HepG2 (cell line): ENCODE results near the gene ACSS1. TPM values are rescaled to one million over a fixed set of nuclear protein-coding genes. Genes with fewer than 3 reads are reported as not detected.

Source experiments
- ARNT2 ChIP-seq: sonication (generic); formaldehyde crosslinking; IDR thresholded peaks from 2 replicates; pipeline ENCODE4 v1.8.0; 2022; ENCODE audit warnings: mild to moderate bottlenecking, low read depth, missing genetic modification reagents, moderate library complexity
- CBX5 ChIP-seq: sonication (generic); formaldehyde crosslinking; IDR thresholded peaks from 2 replicates; pipeline ENCODE4 v1.4.0; 2020; ENCODE audit warnings: missing genetic modification reagents, borderline replicate concordance
- CEBPB ChIP-seq: IDR thresholded peaks from 2 replicates; pipeline ENCODE4 v1.6.1; 2011; ENCODE audit warnings: low read depth, low read length, improper control_type of control experiment, borderline replicate concordance
- CEBPG ChIP-seq: IDR thresholded peaks from 2 replicates; pipeline ENCODE4 v1.6.1; 2016
- GTF3A ChIP-seq: sonication (generic); formaldehyde crosslinking; conservative IDR thresholded peaks from 2 replicates; pipeline ENCODE4 v1.4.0; 2020; ENCODE audit warnings: mild to moderate bottlenecking, missing genetic modification reagents
- HMGA1 ChIP-seq: sonication (generic); formaldehyde crosslinking; conservative IDR thresholded peaks from 2 replicates; pipeline ENCODE4 v1.4.0; 2020; ENCODE audit warnings: missing genetic modification reagents
- HOXA3 ChIP-seq: sonication (generic); formaldehyde crosslinking; IDR thresholded peaks from 2 replicates; pipeline ENCODE4 v1.5.0; 2020; ENCODE audit warnings: missing genetic modification reagents
- KMT2A ChIP-seq: sonication (generic); formaldehyde crosslinking; IDR thresholded peaks from 2 replicates; pipeline ENCODE4 v1.4.0; 2020; ENCODE audit warnings: missing genetic modification reagents
- MTA1 ChIP-seq: sonication (generic); formaldehyde crosslinking; IDR thresholded peaks from 2 replicates; pipeline ENCODE4 v1.4.0; 2020; ENCODE audit warnings: missing genetic modification reagents, mild to moderate bottlenecking, borderline replicate concordance
- NR2F6 ChIP-seq, 2 experiments: IDR thresholded peaks; 2 replicates each; pipeline ENCODE4 v1.6.1; 2016; ENCODE audit warnings: antibody characterized with exemption in 1 of 2, mild to moderate bottlenecking in 1 of 2
- REXO4 ChIP-seq: sonication (generic); formaldehyde crosslinking; IDR thresholded peaks from 2 replicates; pipeline ENCODE4 v1.8.0; 2022; ENCODE audit warnings: missing genetic modification reagents, mild to moderate bottlenecking, borderline replicate concordance
- SP1 ChIP-seq, 2 experiments: fragments of 450-650 bp in 1 of 2; sonication (generic) in 1 of 2; formaldehyde crosslinking in 1 of 2; IDR thresholded peaks; 2 replicates each; pipeline versions ENCODE4 v1.4.0 to v1.6.1; 2016 to 2020; ENCODE audit warnings: missing genetic modification reagents in 1 of 2
- ZBTB20 ChIP-seq: sonication (generic); formaldehyde crosslinking; IDR thresholded peaks from 2 replicates; pipeline ENCODE4 v1.8.1; 2023; ENCODE audit warnings: missing genetic modification reagents, low read depth, mild to moderate bottlenecking, borderline replicate concordance
- ZNF136 ChIP-seq: sonication (generic); formaldehyde crosslinking; IDR thresholded peaks from 2 replicates; pipeline ENCODE4 v1.8.1; 2022; ENCODE audit warnings: low read depth, mild to moderate bottlenecking, moderate library complexity, missing genetic modification reagents
- ZNF747 ChIP-seq: sonication (generic); formaldehyde crosslinking; IDR thresholded peaks from 2 replicates; pipeline ENCODE4 v1.8.1; 2023; ENCODE audit warnings: missing genetic modification reagents, mild to moderate bottlenecking, borderline replicate concordance
- polyA plus RNA-seq, 8 experiments: library from polyadenylated mRNA; depleted of rRNA in 3 of 8; stranded (reverse) in 7 of 8; unstranded in 1 of 8; fragments of >200 nt; fragmentation: Illumina TruSeq in 4 of 8; extraction: Trizol in 4 of 8; gene quantifications; 2 replicates each; pipeline versions ENCODE4 v1.2.1 to v1.2.3, GENCODE V29; 2011 to 2016; ENCODE audit warnings: low read depth in 4 of 8, missing spikeins in 1 of 8, mixed read lengths in 1 of 8; ENCODE audit not compliant: insufficient read depth in 1 of 8
- total RNA-seq, 5 experiments: library from RNA; depleted of rRNA; stranded (reverse); fragments of >200 nt; fragmentation: Illumina TruSeq; extraction: Trizol; gene quantifications; 2 replicates each; pipeline ENCODE4 v1.2.3, GENCODE V29; 2016; ENCODE audit warnings: low read depth in 1 of 5
- TF ChIP-seq, protein P1 (sequence below): sonication (generic); formaldehyde crosslinking; IDR thresholded peaks from 2 replicates; pipeline ENCODE4 v1.5.0; 2020; ENCODE audit warnings: mild to moderate bottlenecking, missing genetic modification reagents
- TF ChIP-seq, protein P2 (sequence below): sonication (generic); formaldehyde crosslinking; IDR thresholded peaks from 2 replicates; pipeline ENCODE4 v1.4.0; 2020; ENCODE audit warnings: mild to moderate bottlenecking, missing genetic modification reagents, borderline replicate concordance
- TF ChIP-seq, protein P3 (sequence below): sonication (generic); formaldehyde crosslinking; IDR thresholded peaks from 2 replicates; pipeline ENCODE4 v1.8.0; 2022; ENCODE audit warnings: missing genetic modification reagents, mild to moderate bottlenecking, moderate library complexity, borderline replicate concordance
- TF ChIP-seq, protein P4 (sequence below): sonication (generic); formaldehyde crosslinking; IDR thresholded peaks from 2 replicates; pipeline ENCODE4 v1.4.0; 2020; ENCODE audit warnings: missing genetic modification reagents, borderline replicate concordance

Gene ACSS1
- total and polyA plus RNA-seq, 2 of the 13 experiments (the other 11 are each of a cell fraction or from before 2014, with no cell fraction given), result 15.2 to 41.6 TPM

DNA sequence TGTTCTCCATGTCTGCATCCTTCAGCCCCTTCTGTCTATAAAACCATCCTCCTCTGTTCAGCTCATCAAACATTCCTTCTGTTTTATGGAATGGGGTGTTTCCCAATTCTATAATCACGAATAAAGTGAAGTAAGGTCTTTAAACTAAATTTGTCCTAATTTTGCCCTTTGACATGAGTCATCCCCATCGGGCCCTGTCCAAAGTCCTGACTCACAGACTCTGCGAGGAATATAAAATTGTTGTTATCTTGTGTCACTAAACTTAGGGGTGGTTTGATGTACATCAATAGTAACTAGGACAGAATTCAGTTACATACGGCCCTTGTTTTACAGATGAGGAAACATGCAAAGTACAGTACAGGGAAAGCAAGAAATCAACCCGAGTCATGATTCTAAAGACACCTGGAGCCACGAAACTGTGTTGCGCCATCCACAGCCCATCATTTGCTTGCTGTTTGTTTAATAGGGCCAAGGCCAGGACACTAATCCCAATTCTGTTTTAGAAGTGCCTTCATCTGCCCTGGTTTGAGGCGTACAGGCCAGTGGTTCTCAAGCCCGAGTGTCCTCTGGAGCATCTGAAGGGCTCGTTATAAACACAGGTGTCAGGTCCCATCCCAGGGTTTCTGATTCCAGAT lies 2.8 kb downstream of the ACSS1 start (continued):
- TF ChIP-seq ZBTB20 (CRISPR knock-in tag) (0 out of 2 replicates have a peak, but pooled peaks have one; percentile 26), HOXA3 (CRISPR knock-in tag) (peak; percentile 44; the same call in 1 of the 2 replicates), ZNF747 (CRISPR knock-in tag) (no peak), HMGA1 (no peak), KMT2A (no peak; the same call in 1 of the 2 replicates), GTF3A (CRISPR knock-in tag) (no peak), ZNF136 (no peak), MTA1 (CRISPR knock-in tag) (no peak), CEBPG (peak; percentile 89), NR2F6 (IDR thresholded peaks at IDR 0.05) (no peak), NR2F6 (CRISPR knock-in tag; IDR thresholded peaks at IDR 0.05) (peak; percentile 66), SP1 (IDR thresholded peaks at IDR 0.05) (no peak), SP1 (CRISPR knock-in tag; IDR thresholded peaks at IDR 0.05) (no peak), CBX5 (CRISPR knock-in tag) (no peak), REXO4 (CRISPR knock-in tag) (no peak), ARNT2 (CRISPR knock-in tag) (0 out of 2 replicates have a peak, but pooled peaks have one; percentile 12), CEBPB (peak; percentile 92)
- TF ChIP-seq, protein P1, sequence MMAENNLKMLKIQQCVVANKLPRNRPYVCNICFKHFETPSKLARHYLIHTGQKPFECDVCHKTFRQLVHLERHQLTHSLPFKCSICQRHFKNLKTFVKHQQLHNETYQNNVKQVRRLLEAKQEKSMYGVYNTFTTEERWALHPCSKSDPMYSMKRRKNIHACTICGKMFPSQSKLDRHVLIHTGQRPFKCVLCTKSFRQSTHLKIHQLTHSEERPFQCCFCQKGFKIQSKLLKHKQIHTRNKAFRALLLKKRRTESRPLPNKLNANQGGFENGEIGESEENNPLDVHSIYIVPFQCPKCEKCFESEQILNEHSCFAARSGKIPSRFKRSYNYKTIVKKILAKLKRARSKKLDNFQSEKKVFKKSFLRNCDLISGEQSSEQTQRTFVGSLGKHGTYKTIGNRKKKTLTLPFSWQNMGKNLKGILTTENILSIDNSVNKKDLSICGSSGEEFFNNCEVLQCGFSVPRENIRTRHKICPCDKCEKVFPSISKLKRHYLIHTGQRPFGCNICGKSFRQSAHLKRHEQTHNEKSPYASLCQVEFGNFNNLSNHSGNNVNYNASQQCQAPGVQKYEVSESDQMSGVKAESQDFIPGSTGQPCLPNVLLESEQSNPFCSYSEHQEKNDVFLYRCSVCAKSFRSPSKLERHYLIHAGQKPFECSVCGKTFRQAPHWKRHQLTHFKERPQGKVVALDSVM (CRISPR knock-in tag), result no peak
- TF ChIP-seq, protein P2, sequence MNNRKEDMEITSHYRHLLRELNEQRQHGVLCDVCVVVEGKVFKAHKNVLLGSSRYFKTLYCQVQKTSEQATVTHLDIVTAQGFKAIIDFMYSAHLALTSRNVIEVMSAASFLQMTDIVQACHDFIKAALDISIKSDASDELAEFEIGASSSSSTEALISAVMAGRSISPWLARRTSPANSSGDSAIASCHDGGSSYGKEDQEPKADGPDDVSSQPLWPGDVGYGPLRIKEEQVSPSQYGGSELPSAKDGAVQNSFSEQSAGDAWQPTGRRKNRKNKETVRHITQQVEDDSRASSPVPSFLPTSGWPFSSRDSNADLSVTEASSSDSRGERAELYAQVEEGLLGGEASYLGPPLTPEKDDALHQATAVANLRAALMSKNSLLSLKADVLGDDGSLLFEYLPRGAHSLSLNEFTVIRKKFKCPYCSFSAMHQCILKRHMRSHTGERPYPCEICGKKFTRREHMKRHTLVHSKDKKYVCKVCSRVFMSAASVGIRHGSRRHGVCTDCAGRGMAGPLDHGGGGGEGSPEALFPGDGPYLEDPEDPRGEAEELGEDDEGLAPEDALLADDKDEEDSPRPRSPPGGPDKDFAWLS, result no peak
- TF ChIP-seq, protein P3, sequence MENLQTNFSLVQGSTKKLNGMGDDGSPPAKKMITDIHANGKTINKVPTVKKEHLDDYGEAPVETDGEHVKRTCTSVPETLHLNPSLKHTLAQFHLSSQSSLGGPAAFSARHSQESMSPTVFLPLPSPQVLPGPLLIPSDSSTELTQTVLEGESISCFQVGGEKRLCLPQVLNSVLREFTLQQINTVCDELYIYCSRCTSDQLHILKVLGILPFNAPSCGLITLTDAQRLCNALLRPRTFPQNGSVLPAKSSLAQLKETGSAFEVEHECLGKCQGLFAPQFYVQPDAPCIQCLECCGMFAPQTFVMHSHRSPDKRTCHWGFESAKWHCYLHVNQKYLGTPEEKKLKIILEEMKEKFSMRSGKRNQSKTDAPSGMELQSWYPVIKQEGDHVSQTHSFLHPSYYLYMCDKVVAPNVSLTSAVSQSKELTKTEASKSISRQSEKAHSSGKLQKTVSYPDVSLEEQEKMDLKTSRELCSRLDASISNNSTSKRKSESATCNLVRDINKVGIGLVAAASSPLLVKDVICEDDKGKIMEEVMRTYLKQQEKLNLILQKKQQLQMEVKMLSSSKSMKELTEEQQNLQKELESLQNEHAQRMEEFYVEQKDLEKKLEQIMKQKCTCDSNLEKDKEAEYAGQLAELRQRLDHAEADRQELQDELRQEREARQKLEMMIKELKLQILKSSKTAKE (CRISPR knock-in tag), result 0 out of 2 replicates have a peak, but pooled peaks have one; percentile 21
- TF ChIP-seq, protein P4, sequence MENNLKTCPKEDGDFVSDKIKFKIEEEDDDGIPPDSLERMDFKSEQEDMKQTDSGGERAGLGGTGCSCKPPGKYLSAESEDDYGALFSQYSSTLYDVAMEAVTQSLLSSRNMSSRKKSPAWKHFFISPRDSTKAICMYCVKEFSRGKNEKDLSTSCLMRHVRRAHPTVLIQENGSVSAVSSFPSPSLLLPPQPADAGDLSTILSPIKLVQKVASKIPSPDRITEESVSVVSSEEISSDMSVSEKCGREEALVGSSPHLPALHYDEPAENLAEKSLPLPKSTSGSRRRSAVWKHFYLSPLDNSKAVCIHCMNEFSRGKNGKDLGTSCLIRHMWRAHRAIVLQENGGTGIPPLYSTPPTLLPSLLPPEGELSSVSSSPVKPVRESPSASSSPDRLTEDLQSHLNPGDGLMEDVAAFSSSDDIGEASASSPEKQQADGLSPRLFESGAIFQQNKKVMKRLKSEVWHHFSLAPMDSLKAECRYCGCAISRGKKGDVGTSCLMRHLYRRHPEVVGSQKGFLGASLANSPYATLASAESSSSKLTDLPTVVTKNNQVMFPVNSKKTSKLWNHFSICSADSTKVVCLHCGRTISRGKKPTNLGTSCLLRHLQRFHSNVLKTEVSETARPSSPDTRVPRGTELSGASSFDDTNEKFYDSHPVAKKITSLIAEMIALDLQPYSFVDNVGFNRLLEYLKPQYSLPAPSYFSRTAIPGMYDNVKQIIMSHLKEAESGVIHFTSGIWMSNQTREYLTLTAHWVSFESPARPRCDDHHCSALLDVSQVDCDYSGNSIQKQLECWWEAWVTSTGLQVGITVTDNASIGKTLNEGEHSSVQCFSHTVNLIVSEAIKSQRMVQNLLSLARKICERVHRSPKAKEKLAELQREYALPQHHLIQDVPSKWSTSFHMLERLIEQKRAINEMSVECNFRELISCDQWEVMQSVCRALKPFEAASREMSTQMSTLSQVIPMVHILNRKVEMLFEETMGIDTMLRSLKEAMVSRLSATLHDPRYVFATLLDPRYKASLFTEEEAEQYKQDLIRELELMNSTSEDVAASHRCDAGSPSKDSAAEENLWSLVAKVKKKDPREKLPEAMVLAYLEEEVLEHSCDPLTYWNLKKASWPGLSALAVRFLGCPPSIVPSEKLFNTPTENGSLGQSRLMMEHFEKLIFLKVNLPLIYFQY, result no peak
